Neuronal stem cell (in vitro differentiated cells): ENCODE measurements around the gene MAGEA6. TPM values are rescaled to one million over a fixed set of nuclear protein-coding genes. Genes with fewer than 3 reads are reported as not detected.
"Not testable (repeated sequence)": the region's sequence is repeated elsewhere in the genome, so short reads cannot be mapped to it uniquely, and the experiment has no call there.

Experiments
- DNase-seq: peaks from one replicate; pipeline ENCODE4 v3.0.0-alpha.2; 2013; ENCODE audit warnings: low spot score
- H2AFZ ChIP-seq: one replicate; pipeline ENCODE4 v1.6.1; 2013; ENCODE audit warnings: mild to moderate bottlenecking, low read length, inconsistent platforms
- H2AK5ac ChIP-seq: 2 replicates; pipeline ENCODE4 v1.6.1; 2013; ENCODE audit warnings: low read depth, mild to moderate bottlenecking, inconsistent platforms, low read length, moderate library complexity, mixed read lengths
- H2BK120ac ChIP-seq: 2 replicates; pipeline ENCODE4 v1.6.1; 2013; ENCODE audit warnings: low read depth, mild to moderate bottlenecking, inconsistent platforms, low read length, moderate library complexity, mixed read lengths
- H2BK12ac ChIP-seq: one replicate; pipeline ENCODE4 v1.6.1; 2013; ENCODE audit warnings: low read length, inconsistent platforms
- H2BK15ac ChIP-seq: 2 replicates; pipeline ENCODE4 v1.6.1; 2013; ENCODE audit warnings: mild to moderate bottlenecking, low read length, inconsistent platforms, mixed read lengths
- H2BK5ac ChIP-seq: one replicate; pipeline ENCODE4 v1.6.1; 2013; ENCODE audit warnings: inconsistent platforms, mild to moderate bottlenecking, low read length, moderate library complexity
- H3K14ac ChIP-seq: one replicate; pipeline ENCODE4 v1.6.1; 2013; ENCODE audit warnings: low read length, inconsistent platforms
- H3K18ac ChIP-seq: 2 replicates; pipeline ENCODE4 v1.6.1; 2013; ENCODE audit warnings: low read length, inconsistent platforms
- H3K23ac ChIP-seq: 2 replicates; pipeline ENCODE4 v1.6.1; 2013; ENCODE audit warnings: low read depth, mild to moderate bottlenecking, mixed read lengths, low read length, inconsistent platforms; ENCODE audit not compliant: poor library complexity
- H3K27ac ChIP-seq: replicated peaks from 3 replicates; pipeline ENCODE4 v1.5.1; 2013; ENCODE audit warnings: low read length, inconsistent platforms
- H3K27me3 ChIP-seq, 3 experiments: 2 replicates each; pipeline ENCODE4 v1.6.1; 2013; ENCODE audit warnings: low read length in 3 of 3, mild to moderate bottlenecking in 2 of 3, inconsistent platforms in 1 of 3, low read depth in 1 of 3, mixed read lengths in 1 of 3, moderate library complexity in 1 of 3; ENCODE audit not compliant: control insufficient read depth in 3 of 3, insufficient read depth in 3 of 3
- H3K36me3 ChIP-seq, 2 donors: replicated peaks in 1 of 2; 2 replicates each; pipeline ENCODE4 v1.6.1; 2013; ENCODE audit warnings: low read length in 2 of 2; ENCODE audit not compliant: control insufficient read depth in 2 of 2, insufficient read depth in 2 of 2
- H3K4ac ChIP-seq: 2 replicates; pipeline ENCODE4 v1.6.1; 2013; ENCODE audit warnings: inconsistent platforms, mild to moderate bottlenecking, low read length, moderate library complexity
- H3K4me1 ChIP-seq, 2 donors: 1 replicate in 1 of 2; 2 replicates in 1 of 2; pipeline ENCODE4 v1.6.1; 2013; ENCODE audit warnings: low read length in 2 of 2, low read depth in 1 of 2; ENCODE audit not compliant: control insufficient read depth in 2 of 2, insufficient read depth in 1 of 2
- H3K4me2 ChIP-seq: one replicate; pipeline ENCODE4 v1.6.1; 2013; ENCODE audit warnings: mild to moderate bottlenecking, low read length, inconsistent platforms; ENCODE audit not compliant: insufficient read depth, poor library complexity, severe bottlenecking
- H3K4me3 ChIP-seq, 2 donors: 2 replicates each; pipeline ENCODE4 v1.5.1; 2013; ENCODE audit warnings: low read length in 2 of 2, mild to moderate bottlenecking in 2 of 2, inconsistent platforms in 1 of 2, moderate library complexity in 1 of 2
- H3K79me1 ChIP-seq: one replicate; pipeline ENCODE4 v1.6.1; 2013; ENCODE audit warnings: low read depth, mild to moderate bottlenecking, inconsistent platforms, low read length, moderate library complexity
- H3K9ac ChIP-seq: one replicate; pipeline ENCODE4 v1.6.1; 2013; ENCODE audit warnings: mild to moderate bottlenecking, low read depth, low read length, inconsistent platforms; ENCODE audit not compliant: poor library complexity
- H3K9me3 ChIP-seq, 2 donors: replicated peaks in 1 of 2; 2 replicates each; pipeline versions ENCODE3 to v1.6.1; 2013; ENCODE audit warnings: low read length in 2 of 2, mild to moderate bottlenecking in 2 of 2, inconsistent platforms in 1 of 2, low read depth in 1 of 2, mixed read lengths in 1 of 2, moderate library complexity in 1 of 2; ENCODE audit not compliant: control insufficient read depth in 2 of 2, insufficient read depth in 1 of 2
- H4K8ac ChIP-seq: one replicate; pipeline ENCODE4 v1.6.1; 2013; ENCODE audit warnings: low read depth, mild to moderate bottlenecking, inconsistent platforms, low read length, moderate library complexity
- H4K91ac ChIP-seq: one replicate; pipeline ENCODE4 v1.6.1; 2013; ENCODE audit warnings: low read length, low read depth, mild to moderate bottlenecking, inconsistent platforms; ENCODE audit not compliant: poor library complexity
- WGBS, 2 donors: extraction: QIAGEN DNeasy Blood & Tissue Kit; methylation state at CpG; one replicate each; pipeline ENCODE4 v1.1.7; 2013; ENCODE audit warnings: missing lambda C conversion rate in 2 of 2, mixed read lengths in 1 of 2; ENCODE audit not compliant: insufficient read length in 2 of 2, insufficient replicate concordance in 1 of 2; ENCODE audit errors: extremely low coverage in 2 of 2; 5-methylcytosine and 5-hydroxymethylcytosine counted together
- polyA plus RNA-seq, 2 experiments: library from polyadenylated mRNA; stranded (reverse); fragments of 200-250 nt; gene quantifications; one replicate each; pipeline ENCODE4 v1.2.3, GENCODE V29; 2013

MAGEA6 gene, protein sequence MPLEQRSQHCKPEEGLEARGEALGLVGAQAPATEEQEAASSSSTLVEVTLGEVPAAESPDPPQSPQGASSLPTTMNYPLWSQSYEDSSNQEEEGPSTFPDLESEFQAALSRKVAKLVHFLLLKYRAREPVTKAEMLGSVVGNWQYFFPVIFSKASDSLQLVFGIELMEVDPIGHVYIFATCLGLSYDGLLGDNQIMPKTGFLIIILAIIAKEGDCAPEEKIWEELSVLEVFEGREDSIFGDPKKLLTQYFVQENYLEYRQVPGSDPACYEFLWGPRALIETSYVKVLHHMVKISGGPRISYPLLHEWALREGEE
- polyA plus RNA-seq (2013, experiment 1 of 2): not detected
- polyA plus RNA-seq (2013, experiment 2 of 2): not detected

DNA sequence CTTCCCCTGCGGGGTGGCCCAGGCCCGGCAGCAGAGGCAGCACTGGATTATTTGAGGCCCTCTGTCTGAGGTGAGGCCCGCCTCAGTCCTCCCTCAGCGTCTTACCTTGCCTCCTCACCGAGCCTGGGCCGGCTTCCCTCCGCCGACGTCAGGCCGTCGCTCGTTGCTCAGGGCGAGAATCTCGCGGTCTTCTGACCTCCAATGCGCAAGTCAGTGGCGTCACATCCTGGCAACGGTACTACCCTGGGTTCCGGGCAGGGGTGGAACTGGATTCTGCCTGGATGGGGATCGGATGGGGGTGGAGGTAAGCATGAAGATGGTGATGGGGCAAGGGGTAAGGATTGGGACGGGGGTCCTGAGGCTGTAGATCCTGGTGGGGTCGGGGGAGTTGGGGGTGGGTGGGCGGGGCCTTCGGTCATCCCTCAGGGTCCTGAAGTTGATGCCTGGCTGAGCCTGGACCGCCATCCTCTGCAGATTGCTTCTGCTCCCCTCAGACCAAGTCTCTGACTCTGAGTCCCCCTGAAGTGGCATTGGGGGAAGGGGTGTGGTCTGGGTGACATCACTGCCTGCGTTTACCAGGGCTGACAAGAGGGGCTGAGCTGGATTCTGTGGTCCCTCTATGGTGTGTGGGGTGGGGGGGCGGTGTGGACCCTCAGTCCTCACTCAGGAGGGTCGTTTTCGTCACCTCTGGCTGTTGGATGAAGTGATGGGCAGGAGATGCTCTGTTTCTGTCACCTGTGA is at the start of gene MAGEA6:
Gene MAGEA6, minus strand, starts transcription at position 141 of the 741 bp plus-strand sequence. CDS start 2,039 bp downstream, outside the sequence.
- H3K4me2 ChIP-seq, H3K23ac ChIP-seq, H3K18ac ChIP-seq, H3K4me1 ChIP-seq, H3K36me3 ChIP-seq, H2AK5ac ChIP-seq, H3K79me1 ChIP-seq, H3K27me3 ChIP-seq, H3K27ac ChIP-seq, H3K9ac ChIP-seq, H2BK5ac ChIP-seq, H2BK15ac ChIP-seq, DNase-seq, H3K14ac ChIP-seq, H3K9me3 ChIP-seq, H2BK12ac ChIP-seq, H3K4ac ChIP-seq, H4K8ac ChIP-seq, H2AFZ ChIP-seq, H2BK120ac ChIP-seq, H3K4me3 ChIP-seq, H4K91ac ChIP-seq: not testable (repeated sequence)
- no CpG with 5 or more reads among the region's 29 CpGs for WGBS, 2 donors

DNA sequence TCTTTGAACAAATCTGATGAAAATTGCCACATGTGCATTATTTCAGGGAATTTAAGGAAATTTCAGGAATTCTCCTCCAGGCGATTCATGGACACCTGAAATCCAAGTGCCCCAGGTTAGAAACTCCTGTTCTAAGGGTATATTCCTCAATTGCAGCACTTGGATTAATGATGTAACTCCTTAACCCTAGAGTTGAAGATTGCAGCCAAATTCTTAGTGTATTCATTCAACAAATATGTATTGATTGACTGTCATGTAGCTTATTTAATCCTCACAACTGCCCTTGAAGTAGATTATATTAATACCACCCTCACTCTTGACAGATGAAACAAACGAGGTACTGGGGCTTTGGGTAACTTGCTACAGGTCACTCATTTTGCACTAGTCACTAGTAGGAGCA is 49.8 kb upstream of the MAGEA6 start:
- no peak overlapping the region for H2AK5ac ChIP-seq
- no peak overlapping the region for H2BK12ac ChIP-seq
- no peak overlapping the region for H2AFZ ChIP-seq
- no peaks in the 10 kb centered on the region for H3K9me3 ChIP-seq
- no peak overlapping the region for H4K8ac ChIP-seq
- no peak overlapping the region for H4K91ac ChIP-seq
- H3K4me3 ChIP-seq: no peak overlapping the region
- H3K14ac ChIP-seq: no peak overlapping the region
- H3K36me3 ChIP-seq: no peaks in the 10 kb centered on the region
- no peak for DNase-seq
- H3K4ac ChIP-seq: no peak overlapping the region
- no peak overlapping the region for H3K4me2 ChIP-seq
- WGBS, 2 donors: no CpG with 5 or more reads among the region's 2 CpGs
- H3K18ac ChIP-seq: no peak overlapping the region
- no peaks in the 10 kb centered on the region for H3K79me1 ChIP-seq
- H3K27ac ChIP-seq: no peak overlapping the region
- H3K4me1 ChIP-seq: no peaks in the 10 kb centered on the region
- H2BK15ac ChIP-seq: no peak overlapping the region
- peaks cover 0 to 27% (median 0%) of the 10 kb centered on the region in 3 experiments for H3K27me3 ChIP-seq
- H2BK120ac ChIP-seq: no peak overlapping the region
- H3K9ac ChIP-seq: no peak overlapping the region
- no peak overlapping the region for H2BK5ac ChIP-seq
- no peak overlapping the region for H3K23ac ChIP-seq

DNA sequence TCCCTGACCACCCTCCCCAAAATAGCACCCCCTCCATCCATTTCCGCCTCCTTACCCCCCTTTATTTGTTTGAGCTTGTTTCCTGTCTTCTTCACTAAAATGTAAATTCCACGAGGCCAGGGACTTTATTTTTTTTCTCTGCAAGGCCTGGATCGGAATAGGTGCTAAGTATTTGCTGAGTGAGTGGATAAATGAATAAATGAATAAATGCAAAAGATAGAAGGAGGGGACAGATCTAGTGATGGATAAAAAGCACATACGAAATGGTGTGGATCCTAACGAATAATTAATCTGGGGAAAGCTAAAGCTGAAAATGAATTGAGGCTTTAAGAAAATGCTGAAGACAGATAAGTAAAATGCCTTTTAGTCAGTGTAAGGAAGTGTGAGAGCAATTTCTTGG is 48.9 kb upstream of the MAGEA6 start:
- Histone ChIP-seq H3K4me3 (no peak overlapping the region), H2BK12ac (no peak overlapping the region), H3K14ac (no peak overlapping the region), H3K9ac (no peak overlapping the region), H2AK5ac (no peak overlapping the region), H3K18ac (no peak overlapping the region), H3K79me1 (no peaks in the 10 kb centered on the region), H3K36me3 (no peaks in the 10 kb centered on the region), H3K4ac (no peak overlapping the region), H3K4me1 (no peaks in the 10 kb centered on the region), H3K23ac (no peak overlapping the region), H4K8ac (no peak overlapping the region), H3K4me2 (no peak overlapping the region), H2BK15ac (no peak overlapping the region), H4K91ac (no peak overlapping the region), H2AFZ (no peak overlapping the region), H3K27ac (no peak overlapping the region), H2BK120ac (no peak overlapping the region), H3K9me3 (no peaks in the 10 kb centered on the region), H3K27me3 (peaks cover 0 to 33% (median 0%) of the 10 kb centered on the region in 3 experiments), H2BK5ac (no peak overlapping the region)
- no CpG with 5 or more reads among the region's 5 CpGs for WGBS, 2 donors
- no peak for DNase-seq

- H3K9ac ChIP-seq: no peak overlapping the region
- no peak overlapping the region for H2AFZ ChIP-seq
- H3K27ac ChIP-seq: no peak overlapping the region
- H3K79me1 ChIP-seq: no peaks in the 10 kb centered on the region
- no peak overlapping the region for H2AK5ac ChIP-seq
- no peak overlapping the region for H2BK5ac ChIP-seq
- H3K4me1 ChIP-seq: no peaks in the 10 kb centered on the region
- H3K27me3 ChIP-seq: peaks cover 0 to 30% (median 0%) of the 10 kb centered on the region in 3 experiments
- H3K36me3 ChIP-seq: no peaks in the 10 kb centered on the region
- H2BK120ac ChIP-seq: no peak overlapping the region
- H2BK12ac ChIP-seq: no peak overlapping the region
- H3K14ac ChIP-seq: no peak overlapping the region
- no CpG with 5 or more reads among the region's 6 CpGs for WGBS, 2 donors
- no peaks in the 10 kb centered on the region for H3K9me3 ChIP-seq
- no peak for DNase-seq
- no peak overlapping the region for H4K8ac ChIP-seq
- H3K23ac ChIP-seq: no peak overlapping the region
- no peak overlapping the region for H3K18ac ChIP-seq
- no peak overlapping the region for H2BK15ac ChIP-seq
- no peak overlapping the region for H3K4ac ChIP-seq
- no peak overlapping the region for H3K4me3 ChIP-seq
- H4K91ac ChIP-seq: no peak overlapping the region
- H3K4me2 ChIP-seq: no peak overlapping the region
Observed at GRCh38 chrX:152817078-152817764, 47.7 kb upstream of the MAGEA6 start.
